Peyer's patch (tissue), 4 donors: ENCODE results near the gene SLC6A8.

Source experiments
- POLR2A ChIP-seq, 2 donors: fragments of 450-650 bp; IDR thresholded peaks; one replicate each; pipeline ENCODE4 v1.5.1; 2017; ENCODE audit warnings: antibody characterized with exemption in 2 of 2, mild to moderate bottlenecking in 2 of 2, moderate library complexity in 2 of 2
- TF ChIP-seq, protein P1 (sequence below), 6 experiments: fragments of 450-650 bp in 4 of 6; fragments of 200-600 bp in 2 of 6; sonication (generic) in 1 of 6; IDR thresholded peaks; one replicate each; pipeline ENCODE4 v1.5.1; 2017 to 2019; ENCODE audit warnings: antibody characterized with exemption in 6 of 6, mild to moderate bottlenecking in 3 of 6, moderate library complexity in 1 of 6

DNA sequence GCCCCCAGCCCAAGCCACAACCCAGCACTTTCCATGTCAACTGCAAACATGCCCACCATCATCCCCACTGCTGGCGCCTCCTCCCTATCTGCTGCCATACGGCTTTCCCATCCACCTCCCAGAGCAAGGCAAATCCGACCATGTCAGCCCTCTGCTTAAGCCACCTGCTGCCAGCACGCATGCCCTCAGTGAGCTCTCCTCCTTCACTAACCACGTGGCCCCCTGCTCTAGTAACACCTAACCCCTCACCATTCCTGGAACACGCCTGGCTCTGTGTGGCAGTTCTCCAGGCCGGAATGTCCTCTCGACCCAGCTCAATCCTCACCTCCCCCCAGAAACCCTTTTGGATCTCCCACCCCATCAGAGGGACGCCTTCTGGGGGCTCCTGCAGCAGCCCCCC, 19.1 kb downstream of the SLC6A8 start:
- TF ChIP-seq, protein P1, sequence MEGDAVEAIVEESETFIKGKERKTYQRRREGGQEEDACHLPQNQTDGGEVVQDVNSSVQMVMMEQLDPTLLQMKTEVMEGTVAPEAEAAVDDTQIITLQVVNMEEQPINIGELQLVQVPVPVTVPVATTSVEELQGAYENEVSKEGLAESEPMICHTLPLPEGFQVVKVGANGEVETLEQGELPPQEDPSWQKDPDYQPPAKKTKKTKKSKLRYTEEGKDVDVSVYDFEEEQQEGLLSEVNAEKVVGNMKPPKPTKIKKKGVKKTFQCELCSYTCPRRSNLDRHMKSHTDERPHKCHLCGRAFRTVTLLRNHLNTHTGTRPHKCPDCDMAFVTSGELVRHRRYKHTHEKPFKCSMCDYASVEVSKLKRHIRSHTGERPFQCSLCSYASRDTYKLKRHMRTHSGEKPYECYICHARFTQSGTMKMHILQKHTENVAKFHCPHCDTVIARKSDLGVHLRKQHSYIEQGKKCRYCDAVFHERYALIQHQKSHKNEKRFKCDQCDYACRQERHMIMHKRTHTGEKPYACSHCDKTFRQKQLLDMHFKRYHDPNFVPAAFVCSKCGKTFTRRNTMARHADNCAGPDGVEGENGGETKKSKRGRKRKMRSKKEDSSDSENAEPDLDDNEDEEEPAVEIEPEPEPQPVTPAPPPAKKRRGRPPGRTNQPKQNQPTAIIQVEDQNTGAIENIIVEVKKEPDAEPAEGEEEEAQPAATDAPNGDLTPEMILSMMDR (IDR thresholded peaks at IDR 0.05) = no peak
- TF ChIP-seq POLR2A (IDR thresholded peaks at IDR 0.05) = no peak
